PC-9 (cell line): ENCODE measurements around the gene ATP8B1. TPM values are rescaled to one million over a fixed set of nuclear protein-coding genes. Genes with fewer than 3 reads are reported as not detected.

Experiments used
- BruUV-seq: library from RNA; stranded (reverse); fragments of 400-500 nt; replicated peaks from 2 replicates; lab custom pipeline; 2021; lab: Mats Ljungman, UMichigan
- CTCF ChIA-PET: fragments of 300-600 bp; sonication (Branson Sonifier 250); formaldehyde crosslinking; loops from one replicate; lab custom pipeline; 2022; ENCODE audit warnings: antibody characterized with exemption; lab: Charles Lee
- POLR2A ChIA-PET: fragments of 300-600 bp; sonication (Branson Sonifier 250); formaldehyde crosslinking; loops from one replicate; lab custom pipeline; 2022; ENCODE audit warnings: antibody characterized with exemption; ENCODE audit not compliant: unreplicated experiment; lab: Charles Lee
- DNase-seq, 2 experiments: peaks; one replicate each; pipeline versions ENCODE4 v3.0.0 to v3.0.0-alpha.2; 2015 to 2022; ENCODE audit warnings: mixed read lengths in 1 of 2
- H2AFZ ChIP-seq: fragments of 200-600 bp; sonication (generic); 2 replicates; pipeline ENCODE4 v1.8.1; 2017; ENCODE audit warnings: antibody characterized with exemption
- H3F3A ChIP-seq: fragments of 200-600 bp; sonication (generic); 2 replicates; pipeline ENCODE4 v1.8.1; 2017; ENCODE audit warnings: antibody characterized with exemption, mild to moderate bottlenecking, low read depth; ENCODE audit not compliant: insufficient read depth
- H3K27ac ChIP-seq: fragments of 200-600 bp; sonication (generic); 2 replicates; pipeline ENCODE4 v1.6.1; 2016; ENCODE audit warnings: mixed run types
- H3K27me3 ChIP-seq: fragments of 200-600 bp; sonication (generic); 2 replicates; pipeline ENCODE4 v1.6.1; 2016; ENCODE audit warnings: low read depth, mixed run types; ENCODE audit not compliant: insufficient read depth
- H3K36me3 ChIP-seq: fragments of 200-600 bp; sonication (generic); 2 replicates; pipeline ENCODE4 v1.6.1; 2016; ENCODE audit warnings: low read depth, mixed run types
- H3K4me1 ChIP-seq: fragments of 200-600 bp; sonication (generic); replicated peaks from 2 replicates; pipeline ENCODE4 v1.6.1; 2016; ENCODE audit warnings: mixed run types; ENCODE audit not compliant: insufficient read depth
- H3K4me2 ChIP-seq: fragments of 200-600 bp; sonication (generic); 2 replicates; pipeline ENCODE4 v1.6.1; 2017; ENCODE audit warnings: mixed run types
- H3K4me3 ChIP-seq: fragments of 200-600 bp; sonication (generic); 2 replicates; pipeline ENCODE4 v1.6.1; 2016; ENCODE audit warnings: mixed run types
- H3K79me2 ChIP-seq: fragments of 200-600 bp; sonication (generic); 2 replicates; pipeline ENCODE4 v1.6.1; 2017; ENCODE audit warnings: low read depth, mixed run types
- H3K9me2 ChIP-seq: fragments of 200-600 bp; sonication (generic); 2 replicates; pipeline ENCODE4 v1.8.1; 2017; ENCODE audit warnings: mild to moderate bottlenecking; ENCODE audit not compliant: insufficient read depth
- H3K9me3 ChIP-seq: fragments of 200-600 bp; sonication (generic); 2 replicates; pipeline ENCODE4 v1.8.1; 2016; ENCODE audit warnings: low read depth; ENCODE audit not compliant: insufficient read depth
- H4K20me1 ChIP-seq: fragments of 200-600 bp; sonication (generic); 2 replicates; pipeline ENCODE4 v1.8.1; 2017; ENCODE audit not compliant: insufficient read depth
- EZH2 ChIP-seq: fragments of 200-600 bp; sonication (generic); IDR thresholded peaks from 2 replicates; pipeline ENCODE4 v1.8.0; 2017; ENCODE audit warnings: antibody characterized with exemption, low read depth
- intact Hi-C: fragments of 100-400 bp; cut with micrococcal nuclease; formaldehyde crosslinking; loops from one replicate; pipeline ENCODE4 v1.10.0; 2022; ENCODE audit not compliant: unreplicated experiment
- total RNA-seq: library from RNA; stranded (reverse); gene quantifications from 2 replicates; pipeline ENCODE4 v1.2.3, GENCODE V29; 2021
- TF ChIP-seq, protein P1 (sequence below): fragments of 200-600 bp; sonication (generic); conservative IDR thresholded peaks from 2 replicates; pipeline ENCODE4 v1.6.1; 2017; ENCODE audit warnings: mixed run types, antibody characterized with exemption, mild to moderate bottlenecking, moderate library complexity

Gene ATP8B1
- total RNA-seq, 1 experiment from 2014 or later = 23.4 TPM

DNA sequence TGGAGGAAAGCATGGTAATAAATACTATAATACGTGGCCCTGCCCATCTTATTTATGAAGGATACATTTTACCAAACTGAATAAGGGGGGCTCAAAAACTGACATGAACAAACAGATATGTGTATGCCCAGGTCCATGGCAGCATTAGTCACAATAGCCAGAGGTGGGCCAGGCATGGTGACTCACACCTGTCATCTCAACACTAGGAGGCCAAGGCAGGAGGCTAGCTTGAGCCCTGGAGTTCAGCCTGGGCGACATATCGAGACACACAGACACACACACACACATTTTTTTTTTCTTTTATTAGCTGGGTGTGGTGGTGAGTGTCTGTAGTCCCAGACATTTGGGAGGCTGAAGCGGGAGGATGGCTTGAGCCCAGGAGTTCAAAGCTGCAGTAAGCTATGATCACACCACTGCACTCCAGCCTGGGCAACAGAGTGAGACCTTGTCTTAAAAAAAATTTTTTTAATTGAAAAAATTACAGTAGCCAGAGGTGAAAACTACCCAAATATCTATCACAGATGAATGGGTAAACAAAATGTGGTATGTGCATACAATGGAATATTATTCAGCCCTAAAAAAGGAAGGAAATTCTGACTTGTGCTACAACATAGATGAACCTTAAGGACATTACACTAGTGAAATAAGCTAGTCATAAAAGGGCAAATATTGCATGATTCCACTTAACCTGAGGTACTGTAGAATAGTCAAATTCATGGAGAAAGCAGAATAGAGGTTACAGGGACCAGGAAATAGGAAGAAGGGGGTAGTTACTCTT, 8.0 kb downstream of the ATP8B1 start:
- H3K36me3 ChIP-seq = peaks cover 3% of the 10 kb centered on the region; the same call in 1 of the 2 replicates
- ChIA-PET POLR2A (interaction anchor here (0.7 kb wide), 1 partner anchor 879 kb away, joined by 3 read pairs; no protein-coding TSS in a partner anchor), CTCF (no interaction called here)
- H3K79me2 ChIP-seq = peaks cover 100% of the 10 kb centered on the region
- no peaks in the 10 kb centered on the region for H3K9me3 ChIP-seq
- no peak overlapping the region; the same call in 1 of the 2 replicates for H3K4me3 ChIP-seq
- BruUV-seq = no TSS peak
- intact Hi-C loops = no loop called here
- H3K27ac ChIP-seq = no peak overlapping the region
- H3F3A ChIP-seq = peaks cover 33% of the 10 kb centered on the region
- 0 out of 2 replicates have a peak, but pooled peaks cover 3% of the 10 kb centered on the region for H4K20me1 ChIP-seq
- H2AFZ ChIP-seq = no peak overlapping the region
- H3K4me1 ChIP-seq = peaks cover 94% of the 10 kb centered on the region
- H3K9me2 ChIP-seq = no peaks in the 10 kb centered on the region
- H3K27me3 ChIP-seq = no peaks in the 10 kb centered on the region
- DNase-seq = peak in 1 of 2 experiments; percentile 61
- no peak overlapping the region for H3K4me2 ChIP-seq
- TF ChIP-seq EZH2 = no peak
- TF ChIP-seq, protein P1, sequence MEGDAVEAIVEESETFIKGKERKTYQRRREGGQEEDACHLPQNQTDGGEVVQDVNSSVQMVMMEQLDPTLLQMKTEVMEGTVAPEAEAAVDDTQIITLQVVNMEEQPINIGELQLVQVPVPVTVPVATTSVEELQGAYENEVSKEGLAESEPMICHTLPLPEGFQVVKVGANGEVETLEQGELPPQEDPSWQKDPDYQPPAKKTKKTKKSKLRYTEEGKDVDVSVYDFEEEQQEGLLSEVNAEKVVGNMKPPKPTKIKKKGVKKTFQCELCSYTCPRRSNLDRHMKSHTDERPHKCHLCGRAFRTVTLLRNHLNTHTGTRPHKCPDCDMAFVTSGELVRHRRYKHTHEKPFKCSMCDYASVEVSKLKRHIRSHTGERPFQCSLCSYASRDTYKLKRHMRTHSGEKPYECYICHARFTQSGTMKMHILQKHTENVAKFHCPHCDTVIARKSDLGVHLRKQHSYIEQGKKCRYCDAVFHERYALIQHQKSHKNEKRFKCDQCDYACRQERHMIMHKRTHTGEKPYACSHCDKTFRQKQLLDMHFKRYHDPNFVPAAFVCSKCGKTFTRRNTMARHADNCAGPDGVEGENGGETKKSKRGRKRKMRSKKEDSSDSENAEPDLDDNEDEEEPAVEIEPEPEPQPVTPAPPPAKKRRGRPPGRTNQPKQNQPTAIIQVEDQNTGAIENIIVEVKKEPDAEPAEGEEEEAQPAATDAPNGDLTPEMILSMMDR = no peak

DNA sequence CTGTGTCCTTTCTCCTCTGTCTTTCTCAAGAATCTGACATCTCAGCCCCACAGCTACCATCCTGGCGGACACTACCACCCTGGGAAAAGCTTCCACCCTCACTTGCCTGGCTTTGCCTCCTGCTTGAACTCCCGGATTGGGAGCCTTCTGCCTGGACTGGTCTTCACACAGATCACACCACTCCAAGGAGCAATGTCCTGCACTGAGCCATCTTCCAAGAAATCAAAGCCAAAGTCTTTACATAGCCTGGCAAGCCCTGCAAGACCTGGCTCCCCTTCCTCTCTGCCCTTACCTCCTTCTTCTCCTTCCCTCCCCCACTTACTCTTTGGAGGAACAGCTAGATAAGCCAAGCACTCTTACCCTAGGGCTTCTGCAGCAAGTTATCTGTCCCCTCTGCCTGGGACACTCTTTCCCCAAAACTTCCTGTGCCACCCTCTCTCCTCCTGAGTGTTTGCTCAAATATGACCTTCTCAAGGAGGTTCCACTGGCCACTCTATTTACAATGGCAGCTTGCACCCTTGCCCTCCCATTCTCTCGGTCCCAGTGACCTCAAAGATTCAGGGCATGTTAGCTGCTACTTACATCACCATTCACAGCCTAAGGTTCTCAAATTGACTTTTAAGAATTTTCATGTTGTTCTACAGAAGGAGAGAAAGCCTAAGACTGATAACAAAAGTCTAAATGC, 9.7 kb downstream of the ATP8B1 start:
- H3K36me3 ChIP-seq = peaks cover 3% of the 10 kb centered on the region; the same call in 1 of the 2 replicates
- intact Hi-C loops = no loop called here
- no peak overlapping the region for H2AFZ ChIP-seq
- ChIA-PET POLR2A (interaction anchor here (0.7 kb wide), 1 partner anchor 46 kb away, joined by 5 read pairs; no protein-coding TSS in a partner anchor), CTCF (interaction anchor here (0.6 to 0.7 kb wide), 2 partner anchors 331 to 401 kb away, joined by 3 read pairs; no protein-coding TSS in a partner anchor)
- peaks cover 50% of the 10 kb centered on the region for H3F3A ChIP-seq
- peaks cover 94% of the 10 kb centered on the region for H3K4me1 ChIP-seq
- no peaks in the 10 kb centered on the region for H3K27me3 ChIP-seq
- H3K79me2 ChIP-seq = peaks cover 91% of the 10 kb centered on the region
- TF ChIP-seq, protein P1 = no peak
- TF ChIP-seq EZH2 = no peak
- no TSS peak for BruUV-seq
- H3K9me2 ChIP-seq = no peaks in the 10 kb centered on the region
- DNase-seq = no peak
- H3K4me2 ChIP-seq = peak overlapping the region; percentile 41
- H3K9me3 ChIP-seq = no peaks in the 10 kb centered on the region
- no peak overlapping the region for H3K4me3 ChIP-seq
- 0 out of 2 replicates have a peak, but pooled peaks cover 3% of the 10 kb centered on the region for H4K20me1 ChIP-seq
- H3K27ac ChIP-seq = no peak overlapping the region

DNA sequence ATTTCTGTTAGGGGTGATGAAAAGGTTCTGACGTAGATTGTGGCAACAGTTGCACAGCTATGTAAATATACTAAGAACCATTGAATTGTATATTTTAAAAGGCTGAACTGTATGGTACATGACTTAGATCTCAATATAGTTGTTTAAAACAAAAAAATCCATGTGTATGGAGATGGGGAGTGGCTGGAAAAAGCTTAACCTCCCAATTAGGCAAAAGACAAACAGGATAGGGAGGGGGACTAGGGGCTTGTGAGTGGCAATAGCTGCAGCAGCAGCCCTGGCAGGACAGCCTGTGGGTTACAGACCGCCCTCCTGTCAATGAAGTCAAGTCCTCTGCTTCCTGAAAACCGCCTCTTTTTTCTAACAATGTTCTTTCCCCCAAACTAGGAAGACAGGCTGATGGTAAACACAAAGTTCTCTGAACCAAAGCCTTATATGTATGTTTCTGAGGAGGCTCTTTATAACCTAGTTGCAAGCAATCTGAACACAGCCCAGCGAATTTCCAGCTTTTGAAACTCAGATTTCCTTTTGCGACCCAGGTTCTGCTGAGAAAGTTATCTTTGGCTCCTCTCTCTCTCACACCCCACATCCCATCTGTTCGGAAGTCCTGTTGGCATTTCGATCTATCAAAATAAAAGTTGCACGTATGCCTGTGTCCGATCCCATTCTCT, 10.3 kb downstream of the ATP8B1 start:
- ChIA-PET POLR2A (interaction anchor here (0.7 kb wide), 1 partner anchor 45 kb away, joined by 5 read pairs; no protein-coding TSS in a partner anchor), CTCF (no interaction called here)
- Histone ChIP-seq H3K4me2 (peak overlapping the region; percentile 7; the same call in 1 of the 2 replicates), H3K4me3 (no peak overlapping the region), H3K9me2 (no peaks in the 10 kb centered on the region), H3K36me3 (peaks cover 3% of the 10 kb centered on the region; the same call in 1 of the 2 replicates), H3K27ac (no peak overlapping the region), H4K20me1 (0 out of 2 replicates have a peak, but pooled peaks cover 3% of the 10 kb centered on the region), H3F3A (peaks cover 56% of the 10 kb centered on the region), H2AFZ (no peak overlapping the region), H3K79me2 (peaks cover 90% of the 10 kb centered on the region), H3K9me3 (no peaks in the 10 kb centered on the region), H3K4me1 (peaks cover 94% of the 10 kb centered on the region), H3K27me3 (no peaks in the 10 kb centered on the region)
- DNase-seq = no peak
- intact Hi-C loops = no loop called here
- no TSS peak for BruUV-seq
- TF ChIP-seq, protein P1 = no peak
- TF ChIP-seq EZH2 = no peak
